IPS DF 6.9 (cell line): ENCODE measurements around the gene PIK3CD.
"Not testable (repeated sequence)": the region's sequence is repeated elsewhere in the genome, so short reads cannot be mapped to it uniquely, and the experiment has no call there.

Experiments
- DNase-seq: peaks from one replicate; pipeline ENCODE4 v3.0.0-alpha.2; 2013; ENCODE audit warnings: low read depth, low spot score
- H3K27ac ChIP-seq: one replicate; pipeline ENCODE4 v1.5.1; 2013; ENCODE audit warnings: low read length, control low read depth
- H3K27me3 ChIP-seq: 2 replicates; pipeline ENCODE4 v1.6.1; 2013; ENCODE audit warnings: mild to moderate bottlenecking, low read length; ENCODE audit not compliant: control insufficient read depth, insufficient read depth
- H3K36me3 ChIP-seq: 2 replicates; pipeline ENCODE4 v1.6.1; 2013; ENCODE audit warnings: low read length; ENCODE audit not compliant: control insufficient read depth, insufficient read depth
- H3K4me1 ChIP-seq: 2 replicates; pipeline ENCODE4 v1.6.1; 2013; ENCODE audit warnings: low read length; ENCODE audit not compliant: control insufficient read depth, insufficient read depth
- H3K4me3 ChIP-seq: 2 replicates; pipeline ENCODE4 v1.5.1; 2013; ENCODE audit warnings: mild to moderate bottlenecking, low read length
- H3K9me3 ChIP-seq: 2 replicates; pipeline ENCODE4 v1.6.1; 2013; ENCODE audit warnings: low read length, inconsistent platforms; ENCODE audit not compliant: control insufficient read depth, insufficient read depth
- WGBS: extraction: QIAGEN DNeasy Blood & Tissue Kit; methylation state at CpG from one replicate; pipeline ENCODE4 v1.1.7; 2013; ENCODE audit warnings: mixed read lengths, missing lambda C conversion rate; ENCODE audit not compliant: insufficient read length, insufficient coverage; 5-methylcytosine and 5-hydroxymethylcytosine counted together

Gene PIK3CD

GRCh38 chr1:9753121-9753531 lies 101.6 kb downstream of the PIK3CD start:
- H3K4me3 ChIP-seq: no peak overlapping the region
- H3K36me3 ChIP-seq: peaks cover 16% of the 10 kb centered on the region; the same call in 1 of the 2 replicates
- no peaks in the 10 kb centered on the region for H3K9me3 ChIP-seq
- no peak for DNase-seq
- no peaks in the 10 kb centered on the region for H3K27me3 ChIP-seq
- H3K4me1 ChIP-seq: no peaks in the 10 kb centered on the region
- no peak overlapping the region for H3K27ac ChIP-seq
- WGBS: no CpG with 5 or more reads among the region's 12 CpGs

DNA sequence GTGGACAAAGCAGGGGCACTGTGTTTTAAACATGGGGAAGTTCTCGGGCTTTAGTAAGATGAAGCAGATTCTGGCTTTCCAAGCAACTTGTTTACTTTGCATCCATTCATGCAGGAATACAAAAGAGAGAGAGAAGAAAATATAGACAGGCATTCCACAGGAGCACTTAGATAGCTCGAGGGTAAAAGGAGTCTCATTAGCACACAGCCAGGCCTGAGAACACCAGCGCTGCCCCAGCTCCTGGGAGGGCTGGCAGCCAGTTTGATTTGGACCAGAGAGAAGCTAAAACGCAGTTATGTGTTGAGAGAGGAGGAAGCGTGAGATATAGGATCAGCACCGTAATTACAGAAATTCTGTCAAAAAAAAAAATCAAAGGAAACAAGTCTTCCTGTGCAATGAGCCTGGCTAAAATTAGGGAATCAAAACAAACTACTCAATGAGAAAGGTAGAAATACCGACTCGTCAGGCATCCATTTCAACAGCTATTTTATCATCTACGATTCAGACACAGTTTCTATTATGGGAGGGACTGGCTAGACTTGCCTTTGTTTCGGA lies 104.0 kb downstream of the PIK3CD start:
- peaks cover 2% of the 10 kb centered on the region; the same call in 1 of the 2 replicates for H3K4me1 ChIP-seq
- no peak overlapping the region for H3K4me3 ChIP-seq
- no peak overlapping the region for H3K27ac ChIP-seq
- no CpG with 5 or more reads among the region's 10 CpGs for WGBS
- H3K36me3 ChIP-seq: peaks cover 5% of the 10 kb centered on the region; the same call in 1 of the 2 replicates
- H3K9me3 ChIP-seq: no peaks in the 10 kb centered on the region
- no peaks in the 10 kb centered on the region for H3K27me3 ChIP-seq
- DNase-seq: no peak

DNA sequence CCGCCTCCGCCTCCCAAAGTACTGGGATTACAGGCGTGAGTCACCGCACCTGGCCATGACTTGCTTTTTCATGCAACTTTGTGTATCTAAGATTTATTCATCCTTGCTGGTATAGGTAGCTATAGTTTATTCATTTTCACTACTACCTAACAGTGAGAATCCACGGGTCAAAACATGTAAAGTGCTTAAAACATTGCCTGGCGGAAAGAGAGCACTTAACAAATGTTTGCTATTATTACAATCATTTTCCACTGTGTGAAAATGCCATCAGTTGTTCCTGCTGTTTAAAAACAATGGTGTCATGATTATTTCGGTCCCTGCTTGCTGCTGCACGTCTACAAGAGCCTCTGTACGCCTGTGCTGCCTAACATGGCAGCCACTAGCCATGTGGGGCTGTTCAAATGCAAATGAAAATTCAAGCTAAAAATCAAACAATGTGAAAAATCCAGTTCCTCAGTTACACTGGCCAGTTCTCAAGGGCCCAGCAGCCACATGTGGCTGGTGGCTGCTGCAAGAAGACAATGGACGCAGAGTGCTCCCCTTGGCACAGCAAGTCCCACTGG lies 107.1 kb downstream of the PIK3CD start:
- H3K27ac ChIP-seq: no peak overlapping the region
- H3K9me3 ChIP-seq: no peaks in the 10 kb centered on the region
- H3K4me1 ChIP-seq: peaks cover 2% of the 10 kb centered on the region; the same call in 1 of the 2 replicates
- H3K4me3 ChIP-seq: no peak overlapping the region
- H3K27me3 ChIP-seq: no peaks in the 10 kb centered on the region
- H3K36me3 ChIP-seq: peaks cover 2% of the 10 kb centered on the region; the same call in 1 of the 2 replicates
- no CpG with 5 or more reads among the region's 10 CpGs for WGBS
- no peak for DNase-seq

- DNase-seq: no peak
- Histone ChIP-seq H3K9me3 (no peaks in the 10 kb centered on the region), H3K4me3 (no peak overlapping the region), H3K36me3 (no peaks in the 10 kb centered on the region), H3K27me3 (no peaks in the 10 kb centered on the region), H3K27ac (no peak overlapping the region), H3K4me1 (peaks cover 2% of the 10 kb centered on the region; the same call in 1 of the 2 replicates)
- WGBS: no CpG with 5 or more reads among the region's 2 CpGs
Observed at GRCh38 chr1:9759939-9760338, 108.4 kb downstream of the PIK3CD start.

DNA sequence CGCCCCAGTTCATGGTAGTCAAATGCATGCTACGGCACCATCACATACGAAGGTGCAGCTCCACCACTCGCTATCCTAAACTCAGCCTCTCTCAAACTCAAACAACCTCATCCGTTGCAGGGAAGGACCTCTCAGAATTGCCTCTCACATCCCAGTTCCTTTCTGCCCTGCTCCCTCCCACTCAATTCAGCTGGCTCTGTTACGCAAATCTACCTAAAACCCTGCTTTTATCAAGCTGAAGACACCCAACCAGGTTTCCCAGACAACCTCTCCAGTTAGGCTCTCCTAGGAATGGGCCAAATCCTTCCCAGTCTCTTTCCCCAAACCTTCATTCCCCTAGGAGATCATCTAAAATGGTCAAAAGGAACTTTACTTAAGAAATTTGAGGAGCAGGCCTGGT lies 109.3 kb downstream of the PIK3CD start:
- Histone ChIP-seq H3K9me3 (no peaks in the 10 kb centered on the region), H3K36me3 (no peaks in the 10 kb centered on the region), H3K27me3 (no peaks in the 10 kb centered on the region), H3K27ac (no peak overlapping the region), H3K4me1 (peaks cover 2% of the 10 kb centered on the region; the same call in 1 of the 2 replicates), H3K4me3 (no peak overlapping the region)
- no CpG with 5 or more reads among the region's 6 CpGs for WGBS
- DNase-seq: peak; percentile 25

DNA sequence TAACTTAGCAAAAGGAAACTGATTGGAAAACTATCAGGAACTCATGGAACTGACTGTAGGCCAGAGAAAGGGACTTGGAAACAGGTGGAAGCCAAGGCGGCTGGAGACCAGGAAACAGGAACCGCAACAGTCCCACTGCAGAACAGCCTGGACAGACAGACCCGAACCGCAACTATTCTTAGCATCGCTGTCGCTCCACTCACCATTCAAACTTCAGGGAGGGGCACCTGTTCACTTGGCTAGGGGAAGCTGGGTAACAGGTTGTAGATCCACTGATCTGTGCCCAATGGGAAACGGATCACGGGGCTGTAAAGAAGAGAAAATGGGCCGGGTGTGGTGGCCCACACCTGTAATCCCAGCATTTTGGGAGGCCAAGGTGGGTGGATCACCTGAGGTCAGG lies 110.3 kb downstream of the PIK3CD start:
- Histone ChIP-seq H3K9me3 (no peaks in the 10 kb centered on the region), H3K4me3 (no peak overlapping the region), H3K4me1 (peaks cover 2% of the 10 kb centered on the region; the same call in 1 of the 2 replicates), H3K27ac (no peak overlapping the region), H3K27me3 (no peaks in the 10 kb centered on the region), H3K36me3 (no peaks in the 10 kb centered on the region)
- DNase-seq: no peak
- WGBS: no CpG with 5 or more reads among the region's 9 CpGs

- not testable (repeated sequence) for H3K9me3 ChIP-seq, H3K27ac ChIP-seq, H3K4me3 ChIP-seq, H3K36me3 ChIP-seq, DNase-seq, H3K27me3 ChIP-seq, H3K4me1 ChIP-seq
- no CpG with 5 or more reads among the region's 25 CpGs for WGBS
Observed at GRCh38 chr1:9762446-9762845, 110.9 kb downstream of the PIK3CD start.

DNA sequence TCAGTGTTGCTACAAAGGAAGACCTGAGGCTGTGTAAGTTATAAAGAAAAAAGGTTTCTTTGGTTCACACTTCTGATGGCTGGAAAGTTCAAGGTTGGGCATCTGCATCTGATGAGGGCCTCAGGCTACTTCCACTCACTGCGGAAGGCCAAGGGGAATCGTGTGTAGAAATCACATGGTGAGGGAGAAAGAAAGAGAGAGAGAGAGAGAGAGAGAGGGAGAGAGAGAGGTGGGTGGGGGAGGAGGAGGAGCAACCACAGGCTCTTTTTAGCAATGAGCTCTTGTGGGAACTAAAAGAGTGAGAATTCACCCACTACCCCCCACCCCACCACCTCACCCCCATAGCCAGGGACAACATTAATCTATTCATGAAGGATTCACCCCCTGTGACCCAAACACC lies 112.4 kb downstream of the PIK3CD start:
- no peak overlapping the region for H3K27ac ChIP-seq
- no CpG with 5 or more reads among the region's 2 CpGs for WGBS
- peaks cover 3% of the 10 kb centered on the region; the same call in 1 of the 2 replicates for H3K4me1 ChIP-seq

GRCh38 chr1:9764550-9764949 lies 113.0 kb downstream of the PIK3CD start:
- Histone ChIP-seq H3K4me1 (peaks cover 4% of the 10 kb centered on the region; the same call in 1 of the 2 replicates), H3K27me3 (no peaks in the 10 kb centered on the region), H3K27ac (no peak overlapping the region), H3K9me3 (no peaks in the 10 kb centered on the region), H3K36me3 (no peaks in the 10 kb centered on the region), H3K4me3 (no peak overlapping the region)
- DNase-seq: no peak
- no CpG with 5 or more reads among the region's 3 CpGs for WGBS

More for the DNA sequence above, 112.4 kb downstream of the PIK3CD start:
- no peak for DNase-seq
- no peak overlapping the region for H3K4me3 ChIP-seq
- no peaks in the 10 kb centered on the region for H3K36me3 ChIP-seq
- no peaks in the 10 kb centered on the region for H3K9me3 ChIP-seq
- no peaks in the 10 kb centered on the region for H3K27me3 ChIP-seq

- no peaks in the 10 kb centered on the region for H3K27me3 ChIP-seq
- WGBS: no CpG with 5 or more reads among the region's 15 CpGs
- no peak for DNase-seq
- no peaks in the 10 kb centered on the region for H3K9me3 ChIP-seq
- peaks cover 2% of the 10 kb centered on the region; the same call in 1 of the 2 replicates for H3K4me1 ChIP-seq
- H3K27ac ChIP-seq: no peak overlapping the region
- no peaks in the 10 kb centered on the region for H3K36me3 ChIP-seq
- no peak overlapping the region for H3K4me3 ChIP-seq
Observed at GRCh38 chr1:9766759-9767442, 115.4 kb downstream of the PIK3CD start.
